ENCODE results near the gene SLC51A. TPM values are rescaled to one million over a fixed set of nuclear protein-coding genes. Genes with fewer than 3 reads are reported as not detected.
"Not testable (repeated sequence)": the region's sequence is repeated elsewhere in the genome, so short reads cannot be mapped to it uniquely, and the experiment has no call there.

The SLC51A gene
- under 1 TPM in 2 of 3 donors, not detected in 1; 0.33 to 0.79 TPM for polyA plus RNA-seq

GRCh38 chr3:196216089-196216564, at the start of gene SLC51A:
TSS of gene SLC51A (plus strand) at chr3:196216534. CDS start at chr3:196216713, 179 bp downstream.
- WGBS, 3 donors, result 37 to 59% (median 58%) methylated on average over 15 of the region's 15 CpGs
- H3K27ac ChIP-seq (ENCODE audit: low read depth, low read length), result no peak within 1 kb of the TSS

DNA sequence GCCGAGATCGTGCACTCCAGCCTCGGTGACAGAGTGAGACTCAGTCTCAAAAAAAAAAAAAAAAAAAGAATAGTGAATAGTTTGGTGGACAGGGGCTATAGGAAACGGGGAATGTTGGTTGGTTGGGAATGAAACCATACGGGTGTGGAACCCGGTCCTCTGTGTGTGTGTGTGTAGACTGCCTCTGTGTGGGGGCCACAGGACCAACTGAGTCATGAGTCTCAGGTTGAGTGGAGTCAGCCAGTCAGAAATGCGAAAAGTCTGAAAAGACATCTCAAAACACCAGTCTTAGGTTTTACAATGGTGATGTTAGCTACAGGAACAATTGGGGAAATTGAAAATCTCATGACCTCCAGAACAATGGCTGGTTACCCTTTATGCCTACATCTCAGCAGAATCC, 49.6 kb upstream of the SLC51A start:
- H3K27ac ChIP-seq (ENCODE audit: low read depth, low read length), result no peak overlapping the region
- WGBS, 3 donors, result 92 to 96% (median 93%) methylated on average over 7 of the region's 7 CpGs

- 14 to 64% (median 54%) methylated on average over 6 of the region's 6 CpGs for WGBS, 3 donors
- H3K27ac ChIP-seq (ENCODE audit: low read depth, low read length), result no peak overlapping the region
These were observed 47.4 kb upstream of the SLC51A start for GRCh38 chr3:196168808-196169391.

GRCh38 chr3:196169836-196170240, 46.5 kb upstream of the SLC51A start:
- WGBS, 3 donors, result 61 to 100% (median 63%) methylated on average over 5 of the region's 5 CpGs
- no peak overlapping the region for H3K27ac ChIP-seq (ENCODE audit: low read depth, low read length)

GRCh38 chr3:196170296-196170695, 46.0 kb upstream of the SLC51A start:
- WGBS, 3 donors, result 94 to 98% (median 96%) methylated on average over 12 of the region's 12 CpGs
- H3K27ac ChIP-seq (ENCODE audit: low read depth, low read length), result not testable (repeated sequence)

DNA sequence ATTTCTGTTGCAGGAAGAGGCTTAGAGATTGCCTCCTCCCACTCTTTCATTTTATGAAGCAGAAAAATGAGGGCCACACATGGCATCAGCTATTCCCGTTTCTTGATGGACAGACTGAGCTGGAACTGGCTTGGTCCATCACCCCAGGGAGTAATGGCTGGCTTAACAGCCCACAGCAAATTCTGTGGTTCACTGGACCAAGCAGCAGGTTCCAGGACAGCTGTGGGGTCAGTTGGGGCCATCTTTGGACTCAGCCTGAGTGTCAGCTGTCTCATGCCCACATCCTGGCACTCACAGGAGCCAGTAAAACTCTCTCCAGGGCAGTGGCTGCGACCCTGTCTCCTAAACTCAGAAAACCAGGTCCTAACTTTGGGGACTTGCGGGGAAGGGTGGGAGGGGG, 41.7 kb upstream of the SLC51A start:
- WGBS, 3 donors, result 79 to 89% (median 83%) methylated on average over 3 of the region's 3 CpGs

DNA sequence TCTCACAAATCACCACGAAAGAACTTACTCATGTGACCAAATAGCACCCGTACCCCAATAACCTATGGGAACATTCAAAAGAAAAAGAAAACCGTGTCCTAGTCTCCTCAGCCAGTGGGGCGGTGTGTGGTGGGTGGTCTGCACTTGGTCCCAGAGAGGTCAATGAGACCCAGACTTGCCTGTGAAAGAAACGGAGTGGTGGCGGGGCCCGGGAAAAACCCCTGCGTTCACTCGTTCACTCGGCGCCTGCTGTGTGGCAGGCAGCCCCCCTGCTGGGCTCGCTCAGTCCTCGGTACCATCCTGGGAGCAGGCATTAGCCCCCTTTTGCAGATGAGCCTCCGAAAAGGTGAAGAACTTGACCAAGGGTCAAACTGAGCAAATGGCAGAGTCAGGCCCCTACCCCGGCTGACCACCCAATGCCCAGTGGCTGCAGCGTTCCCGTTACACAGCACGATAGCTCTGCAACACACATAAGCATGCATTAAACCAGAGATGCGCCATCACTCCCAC, 41.2 kb upstream of the SLC51A start:
- no peak overlapping the region for H3K27ac ChIP-seq (ENCODE audit: low read depth, low read length)
- WGBS, 3 donors, result 81 to 85% (median 85%) methylated on average over 19 of the region's 19 CpGs

More for the DNA sequence above, 41.7 kb upstream of the SLC51A start:
- no peak overlapping the region for H3K27ac ChIP-seq (ENCODE audit: low read depth, low read length)

- no peak overlapping the region for H3K27ac ChIP-seq (ENCODE audit: low read depth, low read length)
- WGBS, 3 donors, result 79 to 90% (median 79%) methylated on average over 9 of the region's 9 CpGs
These were observed 40.6 kb upstream of the SLC51A start for GRCh38 chr3:196175722-196176121.

- H3K27ac ChIP-seq (ENCODE audit: low read depth, low read length), result no peak overlapping the region
- 71 to 80% (median 78%) methylated on average over 16 of the region's 16 CpGs for WGBS, 3 donors
These were observed 38.8 kb upstream of the SLC51A start for GRCh38 chr3:196177567-196177966.

DNA sequence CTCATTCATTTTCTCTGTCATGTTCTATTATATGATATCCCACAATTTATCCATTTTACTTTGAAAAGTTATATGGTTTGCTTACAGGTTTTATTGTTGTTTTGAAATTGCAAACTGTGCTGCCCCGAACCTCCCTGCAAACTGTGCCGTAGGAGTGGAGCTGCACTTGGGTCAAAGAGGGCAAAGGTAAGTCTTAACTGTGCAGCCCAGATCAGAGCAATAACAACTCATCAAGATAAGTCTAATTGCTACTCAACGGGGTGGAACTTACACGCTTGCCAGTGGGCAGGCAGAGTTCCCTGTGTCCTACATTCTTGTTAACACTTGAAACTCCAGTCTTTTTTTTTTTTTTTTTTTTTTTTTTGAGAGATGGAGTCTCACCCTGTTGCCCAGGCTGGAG, 38.4 kb upstream of the SLC51A start:
- WGBS, 3 donors, result 34 to 49% (median 39%) methylated on average over 4 of the region's 4 CpGs

GRCh38 chr3:196178993-196179379, 37.3 kb upstream of the SLC51A start:
- 62 to 74% (median 71%) methylated on average over 6 of the region's 6 CpGs for WGBS, 3 donors
- no peak overlapping the region for H3K27ac ChIP-seq (ENCODE audit: low read depth, low read length)

More for the DNA sequence above, 38.4 kb upstream of the SLC51A start:
- no peak overlapping the region for H3K27ac ChIP-seq (ENCODE audit: low read depth, low read length)

- 35 to 49% (median 43%) methylated on average over 24 of the region's 24 CpGs for WGBS, 3 donors
- no peak overlapping the region for H3K27ac ChIP-seq (ENCODE audit: low read depth, low read length)
These were observed 36.7 kb upstream of the SLC51A start for GRCh38 chr3:196179380-196180308.

DNA sequence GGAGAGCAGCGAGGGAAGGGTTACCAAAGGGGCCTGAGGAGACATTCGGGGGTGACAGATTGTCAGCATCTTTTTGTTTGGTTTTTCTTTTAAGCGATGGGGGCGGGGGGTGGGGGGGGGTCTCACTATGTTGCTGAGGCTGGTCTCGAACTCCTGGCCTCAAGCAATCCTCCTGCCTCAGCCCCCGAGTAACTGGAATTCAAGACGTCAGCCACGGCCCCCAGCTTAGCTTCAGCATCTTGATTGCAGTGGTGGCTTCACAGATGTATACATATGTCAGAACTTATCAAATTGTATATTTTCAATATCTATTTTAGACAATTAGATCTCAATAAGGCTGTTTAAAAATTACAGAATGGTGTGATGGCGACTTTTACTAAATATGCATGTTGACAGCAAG, 36.0 kb upstream of the SLC51A start:
- H3K27ac ChIP-seq (ENCODE audit: low read depth, low read length), result no peak overlapping the region
- WGBS, 3 donors, result 80 to 85% (median 85%) methylated on average over 9 of the region's 9 CpGs

DNA sequence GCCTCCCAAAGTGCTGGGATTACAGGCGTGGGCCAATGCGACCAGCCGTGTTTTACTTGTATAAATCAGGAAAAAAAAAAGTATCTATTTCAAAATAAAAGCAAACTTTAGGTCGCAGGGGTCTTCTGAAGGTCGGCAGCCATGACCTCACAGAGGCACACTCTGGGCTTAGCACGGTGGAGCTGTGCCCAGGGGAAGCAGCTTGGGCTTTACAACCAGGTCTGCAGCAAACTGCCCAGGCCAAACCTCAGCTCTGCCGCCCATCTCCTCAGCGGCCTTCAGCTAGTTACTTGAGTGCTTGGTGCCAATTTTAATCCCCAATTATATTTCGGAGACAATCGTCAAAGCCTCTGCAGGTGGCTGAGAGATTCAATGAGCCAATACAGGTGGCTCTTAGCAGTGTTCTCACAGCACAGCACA, 35.2 kb upstream of the SLC51A start:
- WGBS, 3 donors, result 75 to 89% (median 78%) methylated on average over 10 of the region's 10 CpGs
- H3K27ac ChIP-seq (ENCODE audit: low read depth, low read length), result no peak overlapping the region

GRCh38 chr3:196184169-196184432, 32.2 kb upstream of the SLC51A start:
- not testable (repeated sequence) for H3K27ac ChIP-seq (ENCODE audit: low read depth, low read length)
- WGBS, 3 donors, result 91 to 95% (median 94%) methylated on average over 4 of the region's 4 CpGs

DNA sequence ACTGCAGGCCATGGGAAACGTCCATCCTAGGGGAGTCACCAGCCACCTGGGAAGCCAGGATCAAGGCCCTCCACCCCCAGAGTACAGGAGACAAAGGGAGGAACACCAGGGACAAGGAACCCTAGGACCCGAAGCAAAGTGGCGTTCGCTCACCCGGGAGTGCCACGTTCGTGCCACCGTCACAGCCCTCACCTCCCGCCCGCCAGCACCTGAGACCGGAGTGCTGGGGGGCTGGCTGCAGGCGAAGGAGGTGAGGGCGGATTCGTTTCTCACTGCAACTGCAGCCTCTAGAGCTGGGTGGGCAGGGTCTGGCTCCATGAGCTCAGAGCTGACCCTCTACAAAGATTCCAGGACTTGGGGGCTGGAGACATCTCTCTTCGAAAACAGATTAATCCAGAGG, 31.5 kb upstream of the SLC51A start:
- WGBS, 3 donors, result 95% methylated on average over 15 of the region's 15 CpGs
- no peak overlapping the region for H3K27ac ChIP-seq (ENCODE audit: low read depth, low read length)

- no peak overlapping the region for H3K27ac ChIP-seq (ENCODE audit: low read depth, low read length)
- 42 to 62% (median 49%) methylated on average over 31 of the region's 31 CpGs for WGBS, 3 donors
These were observed 29.4 kb upstream of the SLC51A start for GRCh38 chr3:196186651-196187573.

GRCh38 chr3:196189566-196190347, 26.6 kb upstream of the SLC51A start:
- 80 to 95% (median 90%) methylated on average over 16 of the region's 16 CpGs for WGBS, 3 donors

More at GRCh38 chr3:196189566-196190347, 26.6 kb upstream of the SLC51A start:
- H3K27ac ChIP-seq (ENCODE audit: low read depth, low read length), result no peak overlapping the region

All from adipose tissue (tissue), 3 donors.